Stomach (tissue), 4 donors: ENCODE measurements around the gene PPP1R9A.

Source experiments
- CTCF ChIP-seq, 7 experiments: fragments of 450-650 bp in 4 of 7; fragments of 200-600 bp in 3 of 7; sonication (generic) in 3 of 7; IDR thresholded peaks; one replicate each; pipeline ENCODE4 v1.5.1; 2016 to 2019; ENCODE audit warnings: antibody characterized with exemption in 7 of 7, control low read depth in 2 of 7, mild to moderate bottlenecking in 1 of 7
- POLR2A ChIP-seq, 4 donors: fragments of 450-650 bp; IDR thresholded peaks; one replicate each; pipeline ENCODE4 v1.6.1; 2016; ENCODE audit warnings: antibody characterized with exemption in 4 of 4, control low read depth in 2 of 4, mild to moderate bottlenecking in 1 of 4, moderate library complexity in 1 of 4
- POLR2AphosphoS5 ChIP-seq, 3 donors: sonication (generic); formaldehyde crosslinking; IDR thresholded peaks; one replicate each; pipeline ENCODE4 v1.6.1; 2016; ENCODE audit warnings: antibody characterized with exemption in 3 of 3

DNA sequence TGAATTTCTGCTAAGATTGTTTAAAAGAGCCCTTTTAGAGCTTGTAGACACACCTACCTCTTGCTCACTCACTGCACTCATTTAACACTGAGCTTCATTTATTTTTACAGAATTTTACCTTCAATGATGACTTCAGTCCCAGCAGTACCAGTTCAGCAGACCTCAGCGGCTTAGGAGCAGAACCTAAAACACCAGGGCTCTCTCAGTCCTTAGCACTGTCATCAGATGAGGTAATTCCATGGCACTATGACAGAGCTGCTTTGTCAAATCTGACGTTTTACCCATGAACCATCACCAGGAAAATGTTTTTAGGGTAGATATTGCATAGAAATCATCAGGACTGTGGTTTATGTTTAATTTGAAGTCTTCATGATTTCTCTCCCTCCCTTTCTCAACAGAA lies 378.7 kb downstream of the PPP1R9A start:
- no peak for TF ChIP-seq POLR2A (IDR thresholded peaks at IDR 0.05)
- no peak for TF ChIP-seq CTCF (IDR thresholded peaks at IDR 0.05)
- no peak for TF ChIP-seq POLR2AphosphoS5 (IDR thresholded peaks at IDR 0.05)
